Subcutaneous adipose tissue (tissue), 4 donors: ENCODE data around the gene KIF1A. TPM values are rescaled to one million over a fixed set of nuclear protein-coding genes. Genes with fewer than 3 reads are reported as not detected.

Experiments used
- CTCF ChIP-seq: fragments of 450-650 bp; IDR thresholded peaks from one replicate; pipeline ENCODE4 v1.5.1; 2016; ENCODE audit warnings: low read depth, mild to moderate bottlenecking, control low read depth, antibody characterized with exemption, moderate library complexity
- total RNA-seq, 4 donors: library from RNA; depleted of rRNA; stranded (reverse); fragments of >200 nt; gene quantifications; one replicate each; pipeline ENCODE4 v1.1.0, GENCODE V29; 2016

The KIF1A gene
- total RNA-seq, 4 donors from 2014 or later: not detected

DNA sequence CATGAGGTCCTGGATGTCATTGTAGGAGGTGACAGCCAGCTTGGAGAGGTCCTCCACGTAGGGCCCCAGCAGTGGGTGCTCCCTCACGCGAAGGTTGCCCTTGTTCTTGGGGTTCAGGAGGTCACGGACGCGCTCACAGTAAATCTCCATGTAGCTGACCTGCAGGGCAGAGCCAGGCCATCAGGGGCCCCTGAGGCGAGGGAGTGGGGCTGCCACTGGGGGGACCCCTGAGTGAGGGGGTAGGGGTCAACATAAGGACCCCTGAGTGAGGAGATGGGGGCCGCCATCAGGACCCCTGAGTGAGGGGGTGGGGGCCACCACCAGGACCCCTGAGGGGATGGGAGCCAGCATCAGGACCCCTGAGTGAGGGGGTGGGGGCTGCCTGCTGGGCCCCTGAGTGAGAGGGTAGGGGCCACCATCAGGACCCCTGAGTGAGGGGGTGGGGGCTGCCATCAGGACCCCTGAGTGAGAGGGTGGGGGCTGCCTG is 33.6 kb downstream of the KIF1A start:
- TF ChIP-seq CTCF: no peak

DNA sequence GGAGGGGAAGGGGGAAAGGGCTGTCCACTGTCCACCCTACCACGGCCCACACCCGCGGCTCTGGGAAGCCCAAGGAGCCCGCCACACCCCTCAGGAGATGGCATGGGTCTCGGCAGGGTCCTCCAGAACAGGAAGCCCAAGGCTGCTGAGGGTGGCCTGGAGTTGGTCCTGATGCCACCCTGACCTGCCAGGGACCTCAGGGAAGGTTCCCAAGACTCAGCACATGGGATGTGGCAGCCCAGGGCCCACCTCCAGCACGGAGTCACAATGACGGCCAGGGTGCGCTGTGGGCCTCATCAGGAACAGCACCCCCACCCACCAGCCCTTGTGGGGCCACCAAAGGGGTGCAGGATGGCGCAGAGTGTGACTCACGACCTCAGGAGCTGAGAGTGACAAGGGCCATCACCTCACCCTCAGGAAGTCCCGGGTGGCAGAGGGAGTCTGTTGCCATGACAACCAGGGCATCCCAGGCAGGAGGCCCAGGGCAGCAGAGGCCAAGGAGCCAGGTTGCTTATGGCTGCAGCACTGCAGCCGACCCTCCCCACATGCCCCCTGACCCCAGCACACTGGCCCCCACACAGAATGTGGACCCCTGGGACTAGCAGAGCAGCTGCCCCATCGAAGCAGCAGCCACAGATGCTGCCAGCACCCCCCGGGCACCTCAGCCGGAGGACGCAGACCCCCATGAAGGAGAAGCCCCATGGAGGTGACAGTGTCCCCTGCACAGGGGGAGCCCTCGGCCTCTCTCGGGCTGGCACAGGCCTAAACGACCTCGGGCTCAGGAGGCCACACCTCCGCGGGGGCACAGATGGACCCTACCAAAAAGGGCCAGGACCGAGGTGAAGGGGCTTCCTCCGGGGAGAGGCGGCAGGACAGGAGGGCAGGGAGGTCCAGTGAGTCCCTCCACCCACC is 34.3 kb downstream of the KIF1A start:
- TF ChIP-seq CTCF: no peak

DNA sequence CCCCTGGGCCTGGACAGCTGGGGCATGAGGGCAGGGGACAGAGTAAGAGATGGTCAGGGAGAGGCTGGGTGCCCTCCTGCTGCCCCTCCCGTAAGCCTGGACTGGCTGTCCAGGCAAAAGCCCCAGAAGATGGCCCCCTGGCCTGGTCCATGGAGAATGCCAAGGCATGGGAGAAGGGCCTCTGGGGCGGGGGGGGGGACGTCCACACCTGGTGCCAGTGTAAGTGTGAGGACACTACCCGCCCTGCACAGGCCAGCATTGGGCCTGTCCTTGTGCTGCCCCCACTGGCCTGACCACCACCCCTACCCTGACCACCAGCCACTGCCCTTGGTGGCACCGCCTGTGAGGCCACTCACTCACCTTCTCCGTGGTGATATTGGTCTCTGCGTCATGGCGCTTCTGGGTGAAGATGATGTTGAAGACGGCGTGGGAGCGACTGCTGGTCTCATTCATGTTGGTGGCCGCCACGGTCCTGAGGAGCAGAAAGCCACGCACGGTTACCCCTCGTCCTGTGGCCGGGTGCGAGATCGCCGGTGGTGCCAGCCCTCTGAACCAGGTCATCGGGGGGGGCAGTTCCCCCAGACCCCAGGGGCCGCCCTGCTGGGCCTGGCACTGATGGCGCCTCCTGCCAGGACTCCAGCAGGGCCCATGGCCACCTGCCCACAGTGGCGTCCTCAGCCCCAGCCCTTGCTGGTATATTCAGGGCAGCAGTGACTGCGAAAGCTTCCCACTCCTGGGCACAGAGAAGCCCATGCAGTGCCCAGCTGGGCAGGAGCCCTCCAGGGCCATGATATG is 35.2 kb downstream of the KIF1A start:
- TF ChIP-seq CTCF: no peak

GRCh38 chr2:240783819-240784621 is 36.0 kb downstream of the KIF1A start:
- no peak for TF ChIP-seq CTCF

DNA sequence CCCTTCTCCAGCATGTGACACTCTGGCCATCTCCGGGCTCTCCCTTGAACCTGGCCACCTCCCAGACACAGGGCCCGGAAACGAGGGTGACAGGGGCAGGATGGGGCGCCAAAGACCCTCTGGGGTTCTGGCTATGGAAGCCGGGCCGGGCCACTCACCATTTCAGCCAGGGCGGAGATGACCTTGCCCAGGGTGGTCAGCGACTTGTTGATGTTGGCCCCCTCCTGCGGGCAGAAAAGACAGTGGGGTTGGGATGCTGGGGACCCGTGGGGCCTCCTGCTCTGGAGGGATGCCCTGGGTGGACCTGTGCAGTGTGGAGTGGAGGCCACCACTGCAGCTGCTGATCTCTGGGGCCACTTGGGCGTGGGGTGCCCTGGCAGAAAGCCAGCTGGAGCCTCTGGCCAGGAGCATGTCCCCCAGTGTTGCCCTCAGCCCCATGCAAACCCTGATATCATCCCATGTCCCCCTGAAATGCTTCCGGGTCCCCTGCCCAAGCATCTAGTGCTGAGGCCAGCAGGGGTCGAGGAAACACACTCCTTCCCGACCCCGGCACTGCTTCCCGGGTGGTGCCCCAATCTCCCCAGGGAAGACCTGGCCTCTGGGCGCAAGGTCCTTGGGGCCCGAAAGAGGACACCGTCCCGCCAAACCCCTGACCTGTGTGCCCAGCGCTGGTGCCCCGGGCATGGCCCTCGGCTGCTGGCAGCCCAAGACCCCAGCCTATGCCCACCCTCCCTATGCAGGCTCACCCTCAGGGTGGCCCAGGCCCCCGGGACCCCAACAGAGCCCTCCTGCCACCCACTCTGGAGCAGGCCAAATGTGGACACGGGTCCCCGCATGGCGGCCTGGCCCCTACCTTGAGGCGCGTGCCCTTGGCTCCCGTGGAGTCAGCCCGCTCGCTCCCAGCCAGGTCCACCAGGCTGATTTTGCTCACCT is 36.9 kb downstream of the KIF1A start:
- TF ChIP-seq CTCF: no peak

DNA sequence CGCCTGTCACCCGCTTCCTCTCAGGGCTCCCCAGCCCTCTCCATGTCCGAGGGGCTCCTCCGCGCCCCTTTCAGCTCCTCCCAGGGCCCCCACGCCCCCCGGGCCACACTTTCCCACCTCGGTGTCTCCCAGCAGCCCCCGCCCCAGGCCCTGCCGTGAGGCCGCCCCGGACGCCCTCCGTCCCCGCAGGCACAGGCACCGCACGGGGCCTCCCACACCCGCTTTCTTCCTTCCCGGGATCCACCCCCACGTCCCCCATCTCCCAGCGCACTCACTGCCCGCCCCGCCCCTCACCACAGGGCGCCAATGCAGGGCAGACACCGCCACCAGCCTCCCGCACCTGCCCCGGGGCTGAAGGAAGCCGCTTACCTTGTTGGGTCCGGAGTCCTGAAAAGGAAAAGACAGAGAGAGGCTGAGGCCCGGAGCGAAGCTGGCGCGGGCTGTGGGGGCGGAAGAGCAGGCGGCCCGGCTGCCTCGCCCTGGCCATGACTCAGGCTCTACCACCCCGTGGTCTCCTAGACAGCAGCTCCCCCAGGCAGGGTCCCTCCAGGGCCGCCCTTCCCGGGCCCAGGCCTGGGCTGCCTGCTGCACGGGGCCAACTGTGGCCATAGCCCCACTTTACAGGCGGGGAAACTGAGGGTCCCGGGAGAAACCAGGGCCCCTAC is 37.7 kb downstream of the KIF1A start:
- TF ChIP-seq CTCF: no peak
